HG02610 (cell line): ENCODE data around the gene HOXA3.
A peak's percentile ranks its signal among the peaks of the same experiment; 100 is the strongest.

ENCODE experiments used
- ATAC-seq: cut with Tn5 transposase; IDR thresholded peaks from one replicate; pipeline ENCODE4 v1.9.1; 2021; ENCODE audit warnings: mild to moderate bottlenecking, moderate library complexity; ENCODE audit not compliant: unreplicated experiment

HOXA3 gene

GRCh38 chr7:27168265-27168947, 16.0 kb upstream of the HOXA3 start:
- no peak for ATAC-seq

GRCh38 chr7:27167916-27168264, 15.5 kb upstream of the HOXA3 start:
- ATAC-seq = no peak

GRCh38 chr7:27166531-27167505, 14.4 kb upstream of the HOXA3 start:
- no peak for ATAC-seq

DNA sequence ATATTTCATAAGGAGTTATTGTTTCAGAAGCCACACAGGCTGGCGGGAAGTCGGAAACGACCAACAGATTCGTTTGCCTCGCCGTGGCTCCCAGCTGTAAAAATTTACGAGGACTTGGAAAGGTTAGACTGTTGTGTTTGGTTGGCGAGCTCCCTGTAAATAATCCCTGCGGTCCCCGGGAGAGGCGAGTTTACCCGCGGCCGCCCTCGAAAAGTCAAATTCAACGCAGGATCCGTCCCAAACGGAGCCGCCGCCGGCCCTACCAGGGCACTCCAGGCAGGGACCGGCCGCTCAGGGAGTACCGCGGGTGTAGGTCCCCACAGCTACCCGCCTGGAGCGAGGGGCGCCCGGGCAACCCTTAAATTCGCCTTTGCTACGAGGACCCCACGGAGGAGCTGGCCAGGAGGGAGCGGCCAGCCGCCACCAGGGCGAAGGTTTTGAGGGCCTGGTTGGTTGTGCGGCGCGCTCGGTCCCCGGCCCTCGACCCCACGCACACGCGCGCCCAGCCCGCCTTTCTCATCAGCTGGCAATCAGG, 13.7 kb upstream of the HOXA3 start:
- ATAC-seq = no peak

- no peak for ATAC-seq
Measured at GRCh38 chr7:27165089-27165995, 13.0 kb upstream of the HOXA3 start, which contains the start of gene HOXA9. TSS of gene HOXA9 (minus strand) at chr7:27165537. CDS start at chr7:27165457, 80 bp downstream.

GRCh38 chr7:27164367-27165088, 12.1 kb upstream of the HOXA3 start:
- ATAC-seq = no peak

GRCh38 chr7:27164045-27164366, 11.6 kb upstream of the HOXA3 start:
- ATAC-seq = no peak

DNA sequence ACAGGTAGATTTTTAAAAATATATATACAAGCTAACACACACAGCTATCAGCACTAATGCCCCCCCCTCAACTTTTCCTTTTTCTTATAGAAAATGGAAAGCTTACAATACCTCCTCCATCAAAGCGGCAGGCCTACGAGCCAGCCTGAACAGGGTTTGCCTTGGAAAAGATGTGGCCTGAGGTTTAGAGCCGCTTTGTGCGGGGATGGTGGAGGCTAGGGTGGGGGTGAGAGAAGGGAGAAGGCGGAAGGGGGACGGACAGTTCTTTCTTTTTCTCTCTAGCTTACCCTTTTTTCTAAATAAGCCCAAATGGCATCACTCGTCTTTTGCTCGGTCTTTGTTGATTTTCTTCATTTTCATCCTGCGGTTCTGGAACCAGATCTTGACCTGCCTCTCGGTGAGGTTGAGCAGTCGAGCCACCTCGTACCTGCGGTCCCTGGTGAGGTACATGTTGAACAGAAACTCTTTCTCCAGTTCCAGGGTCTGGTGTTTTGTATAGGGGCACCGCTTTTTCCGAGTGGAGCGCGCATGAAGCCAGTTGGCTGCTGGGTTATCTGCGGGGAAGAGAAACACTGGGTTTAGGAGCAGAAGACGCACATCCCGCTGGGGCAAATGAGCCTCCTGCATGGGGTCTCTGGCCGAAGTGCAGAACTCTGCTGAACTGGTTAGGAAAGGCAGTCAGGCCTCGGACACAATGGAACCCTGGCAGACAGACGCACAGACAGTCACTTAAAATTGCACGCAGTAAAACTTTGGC, 11.1 kb upstream of the HOXA3 start:
- ATAC-seq = no peak

DNA sequence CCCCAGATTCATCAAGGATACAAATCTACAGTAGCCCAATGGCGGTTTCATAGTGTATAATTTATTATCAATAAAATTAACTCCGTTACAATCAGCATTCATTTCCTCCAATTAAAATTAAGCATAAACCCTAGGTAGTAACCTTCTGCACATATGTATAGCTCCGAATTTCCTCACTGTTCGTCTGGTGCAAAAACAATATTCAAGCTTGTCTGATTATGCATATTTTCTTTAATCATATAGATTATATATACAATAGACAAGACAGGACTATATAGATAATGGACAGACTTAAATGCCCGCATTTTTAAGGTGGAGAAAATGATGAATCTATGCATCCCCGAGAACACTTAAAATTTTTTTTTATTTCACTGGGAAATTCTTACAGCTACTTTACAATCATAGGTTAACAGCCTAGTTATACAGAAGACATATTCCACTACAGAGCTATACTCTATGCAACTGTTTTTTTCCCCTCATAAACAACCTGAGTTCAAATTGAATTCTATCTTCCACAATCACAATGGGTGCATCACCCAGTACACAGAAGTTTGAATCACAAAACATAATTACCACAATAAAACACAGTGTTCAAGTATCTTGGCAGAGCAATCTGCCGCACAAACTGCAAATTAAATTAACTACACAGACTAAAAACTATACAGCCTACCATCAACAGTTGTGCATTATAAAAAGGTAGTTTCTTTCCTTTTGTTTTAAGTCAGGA, 10.3 kb upstream of the HOXA3 start:
- no peak for ATAC-seq

DNA sequence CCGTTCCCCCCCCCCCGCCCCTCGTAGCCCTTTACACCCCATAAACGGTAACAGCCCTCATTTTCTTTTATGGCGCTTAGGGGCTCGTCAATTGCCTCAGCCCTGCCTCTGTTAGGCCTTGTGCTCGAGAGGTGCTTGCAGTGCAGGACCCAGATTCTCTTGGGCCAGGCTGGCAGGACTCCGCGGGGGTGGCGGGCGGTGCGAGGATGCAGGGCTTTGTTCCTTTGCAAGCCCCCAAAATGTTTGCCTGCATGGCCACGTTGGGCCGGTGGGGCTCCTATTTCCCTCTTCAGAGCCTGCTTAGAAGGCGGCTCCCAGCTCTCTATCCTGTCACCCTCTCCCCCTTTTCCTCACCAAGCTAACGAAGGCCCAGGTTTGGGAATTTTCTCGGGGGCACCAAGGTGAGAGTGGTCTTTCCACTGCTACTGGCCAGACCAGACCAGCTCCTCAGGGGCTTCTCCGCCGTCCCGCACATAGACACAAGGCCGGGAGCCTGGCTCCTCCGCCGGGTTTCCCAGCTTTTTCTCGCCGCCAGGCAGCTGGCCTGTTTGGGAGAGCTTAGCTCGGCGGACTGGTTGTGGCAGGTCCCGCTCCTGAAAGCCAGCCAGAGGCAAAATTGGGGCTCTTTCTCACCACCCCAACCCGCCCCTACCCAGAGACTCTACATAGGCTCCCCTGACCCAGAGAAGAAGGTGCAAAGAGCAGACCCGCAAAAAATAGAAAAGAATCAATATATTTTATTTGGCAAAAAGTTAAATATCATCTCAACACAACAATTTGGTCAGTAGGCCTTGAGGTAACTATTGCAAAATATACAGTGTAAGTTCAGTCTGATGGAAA, 9.6 kb upstream of the HOXA3 start:
- ATAC-seq = no peak

DNA sequence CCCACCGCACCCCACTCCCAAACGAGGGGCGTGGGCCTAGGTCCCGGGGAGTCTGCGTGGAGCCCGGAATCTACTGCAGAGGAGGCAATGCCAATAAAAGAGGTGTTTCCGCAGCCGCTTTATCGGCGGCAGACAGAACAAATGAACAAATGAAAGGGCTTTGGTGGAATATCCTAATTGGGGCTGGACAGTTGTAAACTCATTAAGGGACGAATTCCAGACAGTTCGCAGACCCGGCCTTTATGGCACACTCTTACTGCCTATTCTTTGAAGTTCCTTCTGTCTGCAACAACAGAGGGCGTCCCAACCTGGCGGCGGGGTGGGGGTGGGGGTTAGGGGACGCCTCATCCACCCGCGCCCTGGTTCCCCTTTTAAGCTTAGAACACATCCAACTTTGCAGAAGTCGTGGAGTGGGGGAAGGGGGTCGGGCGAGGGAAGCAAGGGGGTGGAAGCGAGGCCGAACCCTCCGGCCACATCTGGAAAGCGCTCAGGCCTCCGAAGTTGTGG, 8.9 kb upstream of the HOXA3 start:
- ATAC-seq = no peak

DNA sequence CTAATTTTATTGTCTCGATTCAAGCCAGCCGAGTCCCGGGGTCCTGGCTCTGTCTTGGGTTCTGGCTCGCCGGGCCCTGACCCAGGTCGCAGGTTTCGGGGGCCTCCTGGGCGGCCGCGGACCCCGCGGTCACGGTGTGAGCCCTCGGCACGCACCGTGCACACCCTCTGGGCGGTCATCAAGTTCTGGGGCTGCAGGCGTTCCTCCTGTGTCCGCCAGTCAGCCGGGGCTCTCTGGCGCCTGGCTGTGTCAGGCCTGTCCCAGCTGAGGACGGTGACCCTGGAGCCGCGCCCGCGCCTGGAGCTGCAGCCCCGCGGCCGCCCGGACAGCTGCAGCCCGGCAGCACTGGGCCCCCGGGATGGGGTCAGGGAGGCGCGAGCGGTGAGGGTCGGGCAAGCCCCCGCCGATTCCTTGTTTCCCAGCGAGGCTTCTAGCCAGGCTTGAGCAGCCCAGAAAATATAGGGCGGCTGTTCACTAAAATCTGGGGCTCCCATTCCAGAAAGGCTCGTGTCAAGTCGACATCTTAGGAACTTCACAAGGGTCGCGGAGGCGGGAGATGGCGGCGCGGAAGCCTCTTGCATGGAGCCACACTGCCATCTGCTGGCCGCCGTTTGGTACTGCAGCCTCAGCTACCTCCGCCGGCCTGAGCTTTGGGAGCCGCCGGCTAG, 8.3 kb upstream of the HOXA3 start:
- ATAC-seq = peak; percentile 44

GRCh38 chr7:27160145-27160545, 7.8 kb upstream of the HOXA3 start:
- no peak for ATAC-seq

- no peak for ATAC-seq
Measured at GRCh38 chr7:27159266-27160144, 7.1 kb upstream of the HOXA3 start.

DNA sequence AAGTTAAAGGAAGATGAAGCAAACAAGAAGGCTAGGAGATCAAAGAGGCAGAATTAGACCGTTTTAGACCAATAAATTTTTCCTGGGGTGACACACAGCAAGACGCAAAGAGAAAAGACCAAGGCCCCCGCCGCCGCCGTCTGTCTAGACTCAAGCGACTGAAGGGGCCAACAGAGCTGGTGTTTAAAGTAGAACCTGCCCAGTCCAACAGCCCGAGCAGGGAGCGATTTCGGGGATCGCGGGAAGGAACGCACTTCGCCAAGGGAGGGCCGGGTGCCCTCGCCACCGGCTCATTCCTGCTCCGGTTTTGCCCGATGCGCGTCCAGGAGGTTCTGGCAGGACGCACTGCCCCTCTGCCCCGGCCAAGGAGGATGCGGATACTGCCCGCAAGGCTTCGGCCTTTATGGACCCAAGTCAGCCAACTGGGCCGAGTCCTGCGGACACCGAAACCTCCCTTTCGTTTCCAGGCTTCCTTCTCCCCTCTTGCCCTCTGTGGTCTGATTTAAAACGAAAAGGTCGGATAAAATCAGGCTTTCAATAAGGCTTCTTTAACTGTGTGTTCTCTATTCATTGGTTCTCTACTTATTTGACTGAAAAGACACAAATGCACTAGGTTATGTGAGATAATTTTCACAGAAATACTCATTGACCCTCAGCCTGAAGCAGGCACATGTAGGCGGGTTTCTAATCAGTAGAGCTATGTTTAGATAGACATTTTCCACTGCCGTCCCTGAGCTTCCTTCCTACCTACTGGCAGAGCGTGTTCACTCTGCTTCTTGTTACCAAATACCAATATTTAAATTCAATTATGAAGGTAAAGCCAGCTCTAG, 6.3 kb upstream of the HOXA3 start:
- no peak for ATAC-seq
